HEK293 (cell line): Measurements from ENCODE around the gene CCM2L.

ENCODE experiments used
- CTCF ChIA-PET: fragments of 350-600 bp; formaldehyde crosslinking; extraction: SDS; loops from one replicate; lab custom pipeline; 2021; ENCODE audit warnings: antibody characterized with exemption; lab: Yijun Ruan, JAX
- POLR2A ChIA-PET: fragments of 300-600 bp; formaldehyde crosslinking; extraction: SDS; loops from one replicate; lab custom pipeline; 2020; ENCODE audit warnings: antibody characterized with exemption, inconsistent platforms; lab: Yijun Ruan, JAX
- H3K27ac ChIP-seq: fragments of 200-500 bp; sonication (Bioruptor generic); 2 replicates; pipeline ENCODE4 v1.5.1; 2014; ENCODE audit warnings: low read depth, low read length, control low read depth, inconsistent platforms; ENCODE audit errors: extremely low read depth
- H3K36me3 ChIP-seq, 2 experiments: fragments of 200-500 bp in 1 of 2; sonication (Bioruptor generic) in 1 of 2; 1 replicate in 1 of 2; 2 replicates in 1 of 2; pipeline ENCODE4 v1.5.1; 2014 to 2017; ENCODE audit warnings: inconsistent platforms in 2 of 2, low read length in 2 of 2; ENCODE audit not compliant: control insufficient read depth in 2 of 2, insufficient read depth in 1 of 2
- H3K4me1 ChIP-seq: fragments of 200-500 bp; sonication (Bioruptor generic); 2 replicates; pipeline ENCODE4 v1.5.1; 2014; ENCODE audit warnings: mild to moderate bottlenecking, low read length, inconsistent platforms; ENCODE audit not compliant: control insufficient read depth, insufficient read depth
- H3K4me3 ChIP-seq: 2 replicates; pipeline ENCODE4 v1.5.1; 2011; ENCODE audit warnings: low read depth, mild to moderate bottlenecking, control low read depth, low read length, moderate library complexity
- H3K9me3 ChIP-seq: fragments of 200-500 bp; sonication (Bioruptor generic); 2 replicates; pipeline ENCODE4 v1.5.1; 2014; ENCODE audit warnings: low read depth, low read length, inconsistent platforms; ENCODE audit not compliant: control insufficient read depth, insufficient read depth
- OVOL3 ChIP-seq: fragments of 450-650 bp; formaldehyde crosslinking; IDR thresholded peaks from 2 replicates; pipeline ENCODE4 v1.5.1; 2016; ENCODE audit warnings: missing biosample characterization, missing genetic modification characterization
- PRDM4 ChIP-seq: fragments of 450-650 bp; formaldehyde crosslinking; IDR thresholded peaks from 2 replicates; pipeline ENCODE4 v1.5.1; 2017; ENCODE audit warnings: missing biosample characterization, missing genetic modification characterization
- RBAK ChIP-seq: fragments of 450-650 bp; formaldehyde crosslinking; IDR thresholded peaks from 2 replicates; pipeline ENCODE4 v1.5.1; 2016; ENCODE audit warnings: missing biosample characterization, missing genetic modification characterization
- REPIN1 ChIP-seq: fragments of 450-650 bp; formaldehyde crosslinking; IDR thresholded peaks from 2 replicates; pipeline ENCODE4 v1.5.1; 2017; ENCODE audit warnings: missing biosample characterization, missing genetic modification characterization, low read depth
- SP2 ChIP-seq: fragments of 450-650 bp; formaldehyde crosslinking; IDR thresholded peaks from 2 replicates; pipeline ENCODE4 v1.5.1; 2016; ENCODE audit warnings: missing biosample characterization, missing genetic modification characterization
- YY2 ChIP-seq: fragments of 450-650 bp; formaldehyde crosslinking; IDR thresholded peaks from 2 replicates; pipeline ENCODE4 v1.5.1; 2016; ENCODE audit warnings: missing biosample characterization, missing genetic modification characterization
- ZBTB17 ChIP-seq: fragments of 450-650 bp; formaldehyde crosslinking; IDR thresholded peaks from 2 replicates; pipeline ENCODE4 v1.5.1; 2016; ENCODE audit warnings: missing biosample characterization, missing genetic modification characterization
- ZBTB49 ChIP-seq: fragments of 450-650 bp; formaldehyde crosslinking; IDR thresholded peaks from 2 replicates; pipeline ENCODE4 v1.5.1; 2016; ENCODE audit warnings: missing biosample characterization, missing genetic modification characterization, low read depth
- ZNF121 ChIP-seq: fragments of 450-650 bp; formaldehyde crosslinking; IDR thresholded peaks from 2 replicates; pipeline ENCODE4 v1.5.1; 2016; ENCODE audit warnings: missing biosample characterization, missing genetic modification characterization
- ZNF184 ChIP-seq: fragments of 450-650 bp; IDR thresholded peaks from 2 replicates; pipeline ENCODE4 v1.5.1; 2018; ENCODE audit warnings: missing biosample characterization, mild to moderate bottlenecking, missing genetic modification characterization
- ZNF211 ChIP-seq: fragments of 450-650 bp; formaldehyde crosslinking; IDR thresholded peaks from 2 replicates; pipeline ENCODE4 v1.5.1; 2016; ENCODE audit warnings: low read depth, missing biosample characterization, missing genetic modification characterization
- ZNF280C ChIP-seq: fragments of 450-650 bp; formaldehyde crosslinking; IDR thresholded peaks from 2 replicates; pipeline ENCODE4 v1.5.1; 2016; ENCODE audit warnings: missing biosample characterization, missing genetic modification characterization
- ZNF510 ChIP-seq: fragments of 450-650 bp; formaldehyde crosslinking; IDR thresholded peaks from 2 replicates; pipeline ENCODE4 v1.5.1; 2018; ENCODE audit warnings: mild to moderate bottlenecking, missing genetic modification characterization, missing biosample characterization; ENCODE audit not compliant: insufficient replicate concordance
- ZNF521 ChIP-seq: fragments of 450-650 bp; formaldehyde crosslinking; IDR thresholded peaks from 2 replicates; pipeline ENCODE4 v1.5.1; 2017; ENCODE audit warnings: missing biosample characterization, mild to moderate bottlenecking, missing genetic modification characterization
- ZNF558 ChIP-seq: fragments of 450-650 bp; formaldehyde crosslinking; IDR thresholded peaks from 2 replicates; pipeline ENCODE4 v1.5.1; 2016; ENCODE audit warnings: missing biosample characterization, missing genetic modification characterization
- ZNF660 ChIP-seq: fragments of 450-650 bp; IDR thresholded peaks from 2 replicates; pipeline ENCODE4 v1.5.1; 2018; ENCODE audit warnings: missing biosample characterization, mild to moderate bottlenecking, missing genetic modification characterization
- ZNF830 ChIP-seq: fragments of 450-650 bp; IDR thresholded peaks from 2 replicates; pipeline ENCODE4 v1.5.0; 2018; ENCODE audit warnings: missing biosample characterization, missing genetic modification characterization, low read depth, mild to moderate bottlenecking, moderate library complexity
- TF ChIP-seq, protein P1 (sequence below): fragments of 450-650 bp; formaldehyde crosslinking; IDR thresholded peaks from 2 replicates; pipeline ENCODE4 v1.5.1; 2016; ENCODE audit warnings: missing biosample characterization, missing genetic modification characterization

Gene CCM2L

GRCh38 chr20:32063695-32064094 lies 53.5 kb downstream of the CCM2L start:
- no peak overlapping the region for H3K4me3 ChIP-seq
- no peaks in the 10 kb centered on the region for H3K36me3 ChIP-seq
- TF ChIP-seq REPIN1 (tag by site-specific recombination) (no peak), ZBTB49 (tag by site-specific recombination) (no peak), ZNF521 (tag by site-specific recombination) (no peak), PRDM4 (tag by site-specific recombination) (no peak), ZNF830 (tag by site-specific recombination) (no peak), ZNF211 (no peak)
- TF ChIP-seq, protein P1, sequence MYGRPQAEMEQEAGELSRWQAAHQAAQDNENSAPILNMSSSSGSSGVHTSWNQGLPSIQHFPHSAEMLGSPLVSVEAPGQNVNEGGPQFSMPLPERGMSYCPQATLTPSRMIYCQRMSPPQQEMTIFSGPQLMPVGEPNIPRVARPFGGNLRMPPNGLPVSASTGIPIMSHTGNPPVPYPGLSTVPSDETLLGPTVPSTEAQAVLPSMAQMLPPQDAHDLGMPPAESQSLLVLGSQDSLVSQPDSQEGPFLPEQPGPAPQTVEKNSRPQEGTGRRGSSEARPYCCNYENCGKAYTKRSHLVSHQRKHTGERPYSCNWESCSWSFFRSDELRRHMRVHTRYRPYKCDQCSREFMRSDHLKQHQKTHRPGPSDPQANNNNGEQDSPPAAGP (tag by site-specific recombination), result no peak
- H3K4me1 ChIP-seq, result no peaks in the 10 kb centered on the region
- no peaks in the 10 kb centered on the region for H3K9me3 ChIP-seq
- POLR2A ChIA-PET, result no interaction called here
- CTCF ChIA-PET, result interaction anchor here (1.5 kb wide), 1 partner anchor 241 kb away, joined by 4 read pairs; no protein-coding TSS in a partner anchor
- H3K27ac ChIP-seq, result no peak overlapping the region

- TF ChIP-seq ZNF558 (tag by site-specific recombination), result no peak
- no peak for TF ChIP-seq OVOL3 (tag by site-specific recombination)
- no peak overlapping the region for H3K4me3 ChIP-seq
- no peaks in the 10 kb centered on the region for H3K36me3 ChIP-seq
- POLR2A ChIA-PET, result no interaction called here
- no peaks in the 10 kb centered on the region for H3K4me1 ChIP-seq
- CTCF ChIA-PET, result no interaction called here
- H3K9me3 ChIP-seq, result no peaks in the 10 kb centered on the region
- no peak overlapping the region for H3K27ac ChIP-seq
These were observed 54.4 kb downstream of the CCM2L start for GRCh38 chr20:32064667-32065066.

- Histone ChIP-seq H3K9me3 (no peaks in the 10 kb centered on the region), H3K4me3 (no peak overlapping the region), H3K27ac (no peak overlapping the region), H3K36me3 (no peaks in the 10 kb centered on the region), H3K4me1 (no peaks in the 10 kb centered on the region)
- TF ChIP-seq ZBTB17 (tag by site-specific recombination), result 0 out of 2 replicates have a peak, but pooled peaks have one; percentile 37
- no peak for TF ChIP-seq ZNF660
- POLR2A ChIA-PET, result no interaction called here
- CTCF ChIA-PET, result interaction anchor here (0.5 to 1.2 kb wide), 5 partner anchors 8 to 304 kb away, joined by 3 read pairs; no protein-coding TSS in a partner anchor
These were observed 57.1 kb downstream of the CCM2L start for GRCh38 chr20:32067234-32067821.

GRCh38 chr20:32068174-32068573 lies 57.9 kb downstream of the CCM2L start:
- Histone ChIP-seq H3K4me3 (no peak overlapping the region), H3K36me3 (no peaks in the 10 kb centered on the region), H3K27ac (no peak overlapping the region), H3K9me3 (no peaks in the 10 kb centered on the region), H3K4me1 (no peaks in the 10 kb centered on the region)
- CTCF ChIA-PET, result interaction anchor here (0.5 to 0.7 kb wide), 2 partner anchors 37 to 158 kb away, joined by 3 read pairs; no protein-coding TSS in a partner anchor
- POLR2A ChIA-PET, result no interaction called here
- TF ChIP-seq ZNF280C (tag by site-specific recombination) (no peak), YY2 (tag by site-specific recombination) (no peak), RBAK (tag by site-specific recombination) (no peak), ZNF184 (no peak), ZNF121 (tag by site-specific recombination) (no peak), SP2 (no peak), ZNF510 (tag by site-specific recombination) (no peak)
